A549 treated with CpdA at 1 μM for 4 hours (cell line): ENCODE measurements around the gene ERCC6L. TPM values are rescaled to one million over a fixed set of nuclear protein-coding genes. Genes with fewer than 3 reads are reported as not detected.

Source experiments
- total RNA-seq: library from RNA; stranded (reverse); fragments of 200-300 nt; extraction: Qiagen RNA extraction; gene quantifications from 5 replicates; pipeline ENCODE4 v1.2.3, GENCODE V29; 2022; ENCODE audit warnings: low read depth

ERCC6L gene
- total RNA-seq: 11.5 to 17.5 TPM (median 12.8 TPM) in 5 replicates

GRCh38 chrX:72238721-72239475, at the start of gene ERCC6L:
Gene ERCC6L, minus strand, starts transcription at chrX:72239027. Its CDS starts 116 bp downstream, at chrX:72238911.

GRCh38 chrX:72181178-72182125, 57.4 kb downstream of the ERCC6L start, which contains the start of gene PIN4:
Gene PIN4, plus strand, starts transcription at chrX:72181757. Its CDS starts 29 bp downstream, at chrX:72181786.

Other genes with a start within 250 kb of the ERCC6L start
- gene RTL5, start 107.1 kb downstream of the ERCC6L start, total RNA-seq: 2.3 to 2.6 TPM (median 2.5 TPM) in 5 replicates
- 34.2 to 72.4 TPM (median 37.4 TPM) in 5 replicates for gene PIN4, start 57.3 kb downstream of the ERCC6L start, total RNA-seq
- 1,492 to 2,310 TPM (median 1,615 TPM) in 5 replicates for gene RPS4X, start 38.2 kb upstream of the ERCC6L start, total RNA-seq
- gene CITED1, start 66.9 kb upstream of the ERCC6L start, total RNA-seq: 0.77 to 1.1 TPM (median 0.92 TPM) in 5 replicates